Measurements from ENCODE around the gene SMIM44.

GRCh38 chr19:3466635-3467034 is 16.6 kb downstream of the SMIM44 start:
- no peak for TF ChIP-seq CTCF (IDR thresholded peaks at IDR 0.05; ENCODE audit: low read depth, low read length)
- TF ChIP-seq EZH2phosphoT487 (IDR thresholded peaks at IDR 0.05; ENCODE audit: low read depth): no peak
